Caco-2 (cell line): ENCODE measurements around the gene RPUSD3. TPM values are rescaled to one million over a fixed set of nuclear protein-coding genes. Genes with fewer than 3 reads are reported as not detected.

Source experiments
- BruUV-seq: library from RNA; stranded (reverse); fragments of 400-500 nt; replicated peaks from 2 replicates; lab custom pipeline; 2021; lab: Mats Ljungman, UMichigan
- CTCF ChIA-PET: fragments of 300-600 bp; sonication (Branson Sonifier 250); formaldehyde crosslinking; loops from one replicate; lab custom pipeline; 2022; ENCODE audit warnings: antibody characterized with exemption; lab: Charles Lee
- POLR2A ChIA-PET: fragments of 300-600 bp; sonication (Branson Sonifier 250); formaldehyde crosslinking; loops from one replicate; lab custom pipeline; 2022; ENCODE audit warnings: antibody characterized with exemption; lab: Charles Lee
- DNase-seq, 2 experiments: peaks; one replicate each; pipeline versions ENCODE4 v3.0.0 to v3.0.0-alpha.2; 2020 to 2022
- H3K27me3 ChIP-seq: replicated peaks from 2 replicates; pipeline ENCODE4 v1.6.0; 2011; ENCODE audit warnings: low read length; ENCODE audit not compliant: control insufficient read depth, insufficient read depth
- H3K36me3 ChIP-seq: 2 replicates; pipeline ENCODE4 v1.5.1; 2011; ENCODE audit warnings: low read length; ENCODE audit not compliant: control insufficient read depth, insufficient read depth
- H3K4me1 ChIP-seq: fragments of 250-450 bp; sonication (Bioruptor Pico); 2 replicates; pipeline ENCODE4 v1.5.1; 2020; ENCODE audit warnings: mild to moderate bottlenecking
- H3K4me3 ChIP-seq: 2 replicates; pipeline ENCODE4 v1.5.1; 2011; ENCODE audit warnings: low read depth, mild to moderate bottlenecking, control low read depth, low read length
- H3K9me3 ChIP-seq: fragments of 250-450 bp; sonication (Bioruptor Pico); 2 replicates; pipeline ENCODE4 v1.5.1; 2020; ENCODE audit warnings: mild to moderate bottlenecking, moderate library complexity
- H3K27ac Mint-ChIP-seq: one replicate; pipeline ENCODE4 v1.8.0; 2022; ENCODE audit warnings: mixed read lengths; ENCODE audit not compliant: unreplicated experiment
- H3K27me3 Mint-ChIP-seq: one replicate; pipeline ENCODE4 v1.8.0; 2022; ENCODE audit warnings: mixed read lengths; ENCODE audit not compliant: insufficient read depth, unreplicated experiment
- H3K36me3 Mint-ChIP-seq: one replicate; pipeline ENCODE4 v1.8.0; 2022; ENCODE audit warnings: mild to moderate bottlenecking, mixed read lengths; ENCODE audit not compliant: insufficient read depth, unreplicated experiment
- H3K4me1 Mint-ChIP-seq: one replicate; pipeline ENCODE4 v1.8.0; 2022; ENCODE audit warnings: low read depth, mixed read lengths; ENCODE audit not compliant: unreplicated experiment
- H3K4me3 Mint-ChIP-seq: one replicate; pipeline ENCODE4 v1.8.0; 2022; ENCODE audit warnings: mild to moderate bottlenecking, moderate library complexity, mixed read lengths; ENCODE audit not compliant: unreplicated experiment
- H3K9me3 Mint-ChIP-seq: one replicate; pipeline ENCODE4 v1.8.0; 2022; ENCODE audit warnings: mixed read lengths; ENCODE audit not compliant: unreplicated experiment
- CTCF ChIP-seq, 2 experiments: fragments of 200-600 bp in 1 of 2; IDR thresholded peaks; 1 replicate in 1 of 2; 2 replicates in 1 of 2; pipeline versions ENCODE4 v1.5.1 to v1.8.0; 2011 to 2022; ENCODE audit warnings: antibody characterized with exemption in 1 of 2, control low read depth in 1 of 2, inconsistent platforms in 1 of 2, low read depth in 1 of 2, low read length in 1 of 2, mild to moderate bottlenecking in 1 of 2, moderate library complexity in 1 of 2; ENCODE audit not compliant: insufficient read depth in 1 of 2, severe bottlenecking in 1 of 2, unreplicated experiment in 1 of 2
- intact Hi-C: fragments of 100-400 bp; cut with micrococcal nuclease; formaldehyde crosslinking; loops from one replicate; pipeline ENCODE4 v1.10.0; 2022; ENCODE audit not compliant: unreplicated experiment
- total RNA-seq: library from RNA; stranded (reverse); gene quantifications from 2 replicates; pipeline ENCODE4 v1.2.3, GENCODE V29; 2022

RPUSD3 gene
- total RNA-seq, 1 experiment from 2014 or later = 61.8 TPM

DNA sequence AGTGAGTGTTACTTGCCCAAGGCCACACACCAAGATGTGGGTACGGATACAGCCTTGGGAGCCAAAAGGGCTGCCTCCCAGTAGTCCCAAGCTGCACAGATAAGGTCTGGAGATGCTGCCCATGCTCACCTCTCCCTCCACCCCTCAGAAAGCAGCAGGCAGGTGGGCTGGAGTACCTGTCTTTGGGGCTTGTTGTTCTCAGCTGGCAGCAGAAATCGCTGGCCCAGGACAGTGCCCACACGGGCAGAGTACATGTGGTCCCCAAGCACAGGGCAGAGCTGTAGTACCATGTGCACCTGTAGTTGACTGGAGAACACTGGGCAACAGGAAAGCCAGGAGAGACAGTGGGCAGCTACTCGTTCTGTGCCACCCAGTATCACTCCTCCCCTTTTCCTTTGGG lies 5.0 kb downstream of the RPUSD3 start:
- no peaks in the 10 kb centered on the region for H3K4me1 ChIP-seq
- peaks cover 1% of the 10 kb centered on the region; the same call in 1 of the 2 replicates for H3K36me3 ChIP-seq
- no peaks in the 10 kb centered on the region for H3K27me3 ChIP-seq
- peaks cover 8% of the 10 kb centered on the region for H3K4me1 Mint-ChIP-seq
- H3K4me3 ChIP-seq = no peak overlapping the region
- H3K27me3 Mint-ChIP-seq = no peaks in the 10 kb centered on the region
- H3K4me3 Mint-ChIP-seq = no peak overlapping the region
- TF ChIP-seq CTCF (IDR thresholded peaks at IDR 0.05; ENCODE audit: insufficient read depth in 1 of 2, low read depth in 1 of 2, low read length in 1 of 2, severe bottlenecking in 1 of 2, unreplicated experiment in 1 of 2) = no peak
- CTCF ChIA-PET = interaction anchor here (0.7 kb wide), 1 partner anchor 95 kb away, joined by 3 read pairs; the partner anchor contains the start of gene CRELD1
- DNase-seq = no peak
- H3K9me3 Mint-ChIP-seq = no peaks in the 10 kb centered on the region
- H3K27ac Mint-ChIP-seq = no peak overlapping the region
- BruUV-seq = no TSS peak
- POLR2A ChIA-PET = no interaction called here
- peaks cover 42% of the 10 kb centered on the region for H3K36me3 Mint-ChIP-seq
- intact Hi-C loops = no loop called here
- no peaks in the 10 kb centered on the region for H3K9me3 ChIP-seq

GRCh38 chr3:9837701-9838582 lies 5.9 kb downstream of the RPUSD3 start:
- Mint-ChIP-seq H3K27me3 (no peaks in the 10 kb centered on the region), H3K4me3 (no peak overlapping the region), H3K36me3 (peaks cover 34% of the 10 kb centered on the region), H3K9me3 (no peaks in the 10 kb centered on the region), H3K27ac (no peak overlapping the region), H3K4me1 (peaks cover 8% of the 10 kb centered on the region)
- no peak for TF ChIP-seq CTCF (IDR thresholded peaks at IDR 0.05; ENCODE audit: insufficient read depth in 1 of 2, low read depth in 1 of 2, low read length in 1 of 2, severe bottlenecking in 1 of 2, unreplicated experiment in 1 of 2)
- intact Hi-C loops = no loop called here
- H3K36me3 ChIP-seq = peaks cover 1% of the 10 kb centered on the region; the same call in 1 of the 2 replicates
- ChIA-PET CTCF (no interaction called here), POLR2A (no interaction called here)
- no peak for DNase-seq
- no TSS peak for BruUV-seq
- no peaks in the 10 kb centered on the region for H3K27me3 ChIP-seq
- no peak overlapping the region for H3K4me3 ChIP-seq
- H3K9me3 ChIP-seq = no peaks in the 10 kb centered on the region
- no peaks in the 10 kb centered on the region for H3K4me1 ChIP-seq

DNA sequence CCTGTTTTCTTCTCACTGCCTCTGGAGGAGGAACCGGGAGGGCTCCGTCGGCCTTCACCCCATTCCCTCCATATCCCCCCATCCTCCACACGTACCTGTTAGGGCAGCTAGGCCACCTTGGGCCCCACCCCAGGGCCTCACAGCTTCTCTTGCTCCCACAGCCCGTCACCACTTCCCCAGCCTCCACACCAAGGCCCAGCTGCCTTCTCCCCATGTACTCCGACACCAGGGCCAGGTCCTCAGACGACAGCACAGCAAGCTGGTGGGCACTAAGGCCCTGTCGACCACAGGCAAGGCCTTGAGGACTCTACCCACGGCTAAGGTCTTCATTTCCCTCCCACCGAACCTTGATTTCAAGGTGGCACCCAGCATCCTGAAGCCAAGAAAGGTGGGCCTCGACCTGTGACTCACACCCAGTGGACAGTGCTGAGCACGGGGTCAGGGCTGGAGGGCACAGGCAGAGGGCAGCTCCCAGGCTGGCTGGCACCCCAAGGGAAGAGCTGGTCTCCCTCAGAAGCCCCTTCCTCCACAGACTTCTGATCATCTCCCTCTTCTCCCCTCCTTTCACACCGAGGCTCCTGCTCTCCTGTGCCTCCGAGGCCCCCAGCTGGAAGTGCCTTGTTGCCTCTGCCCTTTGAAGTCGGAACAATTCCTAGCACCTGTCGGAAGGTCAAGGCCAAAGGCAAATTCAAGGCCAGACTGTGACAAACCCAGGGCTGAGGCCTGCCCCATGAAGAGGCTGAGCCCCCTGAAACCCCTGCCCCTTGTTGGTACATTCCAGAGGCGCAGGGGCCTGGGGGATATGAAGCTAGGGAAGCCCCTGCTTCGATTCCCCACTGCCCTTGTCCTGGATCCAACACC lies 9.1 kb downstream of the RPUSD3 start:
- H3K9me3 ChIP-seq = no peaks in the 10 kb centered on the region
- peaks cover 1% of the 10 kb centered on the region; the same call in 1 of the 2 replicates for H3K36me3 ChIP-seq
- no peaks in the 10 kb centered on the region for H3K9me3 Mint-ChIP-seq
- no peaks in the 10 kb centered on the region for H3K4me1 Mint-ChIP-seq
- POLR2A ChIA-PET = no interaction called here
- BruUV-seq = no TSS peak
- no peak overlapping the region for H3K4me3 ChIP-seq
- H3K4me3 Mint-ChIP-seq = no peak overlapping the region
- no peak for DNase-seq
- intact Hi-C loops = no loop called here
- no peaks in the 10 kb centered on the region for H3K27me3 Mint-ChIP-seq
- H3K27ac Mint-ChIP-seq = no peak overlapping the region
- H3K27me3 ChIP-seq = no peaks in the 10 kb centered on the region
- CTCF ChIA-PET = no interaction called here
- no peak for TF ChIP-seq CTCF (IDR thresholded peaks at IDR 0.05; ENCODE audit: insufficient read depth in 1 of 2, low read depth in 1 of 2, low read length in 1 of 2, severe bottlenecking in 1 of 2, unreplicated experiment in 1 of 2)
- no peaks in the 10 kb centered on the region for H3K4me1 ChIP-seq
- H3K36me3 Mint-ChIP-seq = peaks cover 24% of the 10 kb centered on the region
